LNCAP (cell line): ENCODE measurements around the gene SDC4.

Source experiments
- TF ChIP-seq, protein P1 (sequence below): fragments of 450-650 bp; IDR thresholded peaks from 2 replicates; pipeline ENCODE4 v1.5.1; 2017; ENCODE audit warnings: mild to moderate bottlenecking

SDC4 gene

DNA sequence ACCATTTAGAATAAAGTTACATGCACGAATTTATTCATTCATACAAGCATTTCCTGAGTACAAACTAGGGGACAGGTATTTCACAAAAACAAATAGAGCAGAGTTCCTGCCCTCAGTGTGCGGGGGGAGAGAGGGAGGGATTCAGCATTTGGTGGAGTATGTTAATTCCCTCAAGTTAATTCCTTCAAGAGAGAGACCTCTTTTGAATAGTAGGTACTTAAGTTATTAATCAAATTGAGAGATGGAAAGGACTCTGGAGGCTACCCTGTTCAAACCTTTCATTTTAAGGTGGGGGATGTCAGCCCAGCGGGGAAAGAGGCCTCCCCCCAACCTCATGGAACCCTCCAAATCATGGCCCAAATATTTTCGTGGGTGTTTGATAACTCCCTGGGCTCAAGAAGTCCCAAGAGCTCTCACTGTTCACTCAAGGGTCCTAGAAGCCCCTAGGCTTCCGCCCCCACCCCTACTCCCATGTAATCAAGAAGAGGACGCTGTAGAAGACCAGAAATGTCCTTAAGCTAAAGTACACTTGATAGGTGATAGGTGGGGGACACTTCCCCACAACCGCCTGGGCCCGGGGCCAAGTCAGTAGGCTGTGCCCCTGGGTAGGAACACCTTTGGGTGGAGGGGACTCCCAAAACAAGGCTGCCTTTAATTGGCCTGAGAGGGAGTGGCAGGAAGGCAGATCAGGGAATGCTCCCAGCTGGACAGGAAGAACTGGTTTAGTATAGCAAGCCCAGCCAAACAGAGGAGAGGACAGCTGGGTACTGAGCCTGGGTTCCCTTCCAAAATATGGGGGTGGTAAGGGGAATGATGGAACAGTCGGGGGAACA lies 2.9 kb downstream of the SDC4 start:
- TF ChIP-seq, protein P1, sequence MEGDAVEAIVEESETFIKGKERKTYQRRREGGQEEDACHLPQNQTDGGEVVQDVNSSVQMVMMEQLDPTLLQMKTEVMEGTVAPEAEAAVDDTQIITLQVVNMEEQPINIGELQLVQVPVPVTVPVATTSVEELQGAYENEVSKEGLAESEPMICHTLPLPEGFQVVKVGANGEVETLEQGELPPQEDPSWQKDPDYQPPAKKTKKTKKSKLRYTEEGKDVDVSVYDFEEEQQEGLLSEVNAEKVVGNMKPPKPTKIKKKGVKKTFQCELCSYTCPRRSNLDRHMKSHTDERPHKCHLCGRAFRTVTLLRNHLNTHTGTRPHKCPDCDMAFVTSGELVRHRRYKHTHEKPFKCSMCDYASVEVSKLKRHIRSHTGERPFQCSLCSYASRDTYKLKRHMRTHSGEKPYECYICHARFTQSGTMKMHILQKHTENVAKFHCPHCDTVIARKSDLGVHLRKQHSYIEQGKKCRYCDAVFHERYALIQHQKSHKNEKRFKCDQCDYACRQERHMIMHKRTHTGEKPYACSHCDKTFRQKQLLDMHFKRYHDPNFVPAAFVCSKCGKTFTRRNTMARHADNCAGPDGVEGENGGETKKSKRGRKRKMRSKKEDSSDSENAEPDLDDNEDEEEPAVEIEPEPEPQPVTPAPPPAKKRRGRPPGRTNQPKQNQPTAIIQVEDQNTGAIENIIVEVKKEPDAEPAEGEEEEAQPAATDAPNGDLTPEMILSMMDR, result no peak

DNA sequence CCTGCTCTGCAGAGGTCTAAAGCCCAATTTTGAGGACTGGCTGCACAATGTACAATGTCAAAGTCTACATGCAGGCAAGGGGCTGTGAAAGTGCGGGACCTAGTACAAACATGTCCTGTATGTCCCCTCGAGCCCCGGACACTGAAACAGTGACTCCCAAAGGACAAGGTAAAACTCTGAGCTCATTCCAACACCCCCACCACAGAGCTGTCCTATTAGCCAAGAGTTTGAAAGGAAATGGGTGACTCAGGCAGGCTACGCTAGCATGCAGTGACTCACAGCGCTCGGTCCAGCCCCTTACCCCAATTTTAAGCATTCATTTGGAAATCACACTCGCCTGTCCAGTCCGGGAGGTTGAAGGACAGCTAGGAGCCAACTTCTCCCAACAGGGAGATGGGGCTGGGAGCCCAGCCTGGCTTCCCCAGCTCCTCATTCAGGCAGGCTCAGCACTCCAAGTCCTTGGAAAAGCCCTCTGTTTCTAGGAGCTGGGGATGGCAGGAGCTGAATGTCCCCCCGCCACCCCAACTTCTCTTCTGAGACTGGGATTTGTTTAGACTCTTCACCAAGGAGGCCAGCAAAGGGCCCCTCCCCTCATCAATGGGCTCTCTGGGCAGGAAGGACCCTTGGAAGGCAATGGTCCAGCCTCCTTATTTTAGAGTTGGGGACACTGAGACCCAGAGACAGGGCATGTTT lies 3.9 kb downstream of the SDC4 start:
- TF ChIP-seq, protein P1, result no peak

DNA sequence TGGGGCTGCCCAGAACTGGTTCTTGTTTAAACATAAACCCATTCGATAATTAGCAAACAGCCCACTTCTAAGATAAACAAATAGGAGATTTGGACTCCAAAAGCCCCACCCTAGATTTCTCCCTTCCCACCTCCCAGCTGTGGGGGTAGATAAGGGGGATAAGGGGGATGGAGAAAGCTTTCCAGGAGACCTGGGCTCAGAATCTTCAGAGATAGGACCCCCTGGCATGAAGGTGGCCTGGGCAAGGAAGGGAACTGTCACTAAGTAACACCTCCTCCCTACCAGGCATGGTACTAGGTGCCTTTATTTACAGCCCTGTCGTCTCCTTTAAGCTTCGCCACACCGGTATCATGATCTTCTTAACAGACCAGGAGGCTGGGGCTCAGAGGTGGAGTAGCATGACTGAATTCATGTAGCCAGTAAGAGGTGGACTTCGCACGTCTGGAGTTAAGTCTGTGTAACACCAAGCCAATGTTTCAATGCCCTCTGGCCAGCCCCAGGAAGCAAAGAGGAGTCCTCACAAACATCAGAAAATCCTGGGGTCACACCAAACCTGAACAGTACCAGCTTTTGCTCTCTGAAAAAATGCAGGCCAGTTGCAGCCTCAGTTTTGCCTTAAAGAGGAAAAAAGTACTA lies 4.6 kb downstream of the SDC4 start:
- TF ChIP-seq, protein P1, result no peak

DNA sequence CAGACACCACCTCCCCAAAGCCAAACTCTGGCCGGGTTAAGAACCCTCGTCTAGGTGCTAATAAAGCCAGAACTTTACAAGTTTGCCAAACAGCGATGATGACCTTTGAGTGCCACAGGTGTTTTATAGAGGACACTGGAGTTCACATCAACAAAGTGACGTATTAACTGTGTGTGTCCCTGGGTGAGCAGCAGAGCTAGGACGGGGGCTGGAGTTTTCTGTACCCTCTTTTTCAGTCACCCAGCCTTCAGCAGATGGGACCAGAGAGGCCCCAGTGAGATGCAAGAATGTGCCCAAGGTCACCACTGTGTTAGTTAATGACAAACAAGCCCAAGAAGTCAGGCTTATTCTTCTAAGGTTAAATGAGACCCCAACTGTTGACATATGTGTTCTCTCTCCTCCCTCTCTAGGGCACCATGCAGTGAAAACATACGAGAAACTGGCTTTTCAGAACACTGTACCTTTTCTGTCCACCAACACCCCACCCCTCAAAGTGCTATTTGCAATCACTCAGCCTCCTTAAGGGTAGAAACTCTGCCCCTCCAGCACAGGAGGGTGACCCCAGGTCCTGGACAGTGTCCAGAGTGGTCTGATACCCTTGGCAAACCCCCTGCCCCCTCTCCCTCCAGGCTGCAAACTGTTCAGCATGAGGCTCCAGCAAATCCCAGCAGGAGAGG lies 5.2 kb downstream of the SDC4 start:
- TF ChIP-seq, protein P1, result no peak

DNA sequence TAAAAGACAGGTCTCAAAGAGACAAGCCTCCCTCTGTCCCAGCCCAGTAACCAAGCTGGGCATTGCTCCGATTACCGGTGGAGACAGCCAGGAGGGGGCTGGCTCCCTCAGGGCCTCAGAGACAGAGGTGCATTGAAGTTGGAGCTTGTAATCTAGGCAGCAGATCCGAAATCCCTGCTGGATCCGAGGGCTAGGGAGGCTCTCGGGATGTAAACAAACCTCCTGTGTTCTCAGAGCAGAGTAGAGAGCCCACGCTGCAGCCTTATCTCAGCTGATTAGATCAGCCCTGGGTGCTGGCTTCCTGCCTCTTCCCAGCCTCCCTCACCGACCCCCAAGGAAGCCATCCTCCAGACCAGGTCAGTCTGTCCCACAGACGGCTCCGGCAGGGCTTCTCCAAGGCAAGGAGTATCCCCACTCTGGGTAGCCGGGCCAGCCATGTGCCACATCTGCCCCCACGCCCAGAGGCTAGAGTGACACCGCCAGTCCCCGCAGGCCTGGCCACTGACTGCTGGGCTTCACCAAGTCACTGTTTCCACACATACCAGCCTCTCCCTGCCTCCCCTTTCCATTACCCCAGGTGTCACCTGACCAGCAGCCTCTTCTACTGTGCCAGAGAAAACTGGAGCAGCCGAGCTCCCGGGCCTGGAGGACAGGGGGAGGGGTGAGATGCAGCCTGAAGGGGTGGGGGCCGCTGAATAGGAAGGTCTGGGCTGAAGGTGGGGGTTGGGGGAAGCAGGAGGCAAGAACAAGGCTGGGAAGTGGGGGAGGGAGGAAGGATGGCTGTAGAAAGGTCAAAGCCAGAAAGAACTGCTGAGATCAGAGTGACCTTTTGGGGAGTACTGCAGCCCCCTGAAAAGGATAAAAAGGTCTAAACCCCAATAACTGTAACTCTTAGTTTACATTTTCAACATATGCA lies 6.0 kb downstream of the SDC4 start:
- TF ChIP-seq, protein P1, result no peak

DNA sequence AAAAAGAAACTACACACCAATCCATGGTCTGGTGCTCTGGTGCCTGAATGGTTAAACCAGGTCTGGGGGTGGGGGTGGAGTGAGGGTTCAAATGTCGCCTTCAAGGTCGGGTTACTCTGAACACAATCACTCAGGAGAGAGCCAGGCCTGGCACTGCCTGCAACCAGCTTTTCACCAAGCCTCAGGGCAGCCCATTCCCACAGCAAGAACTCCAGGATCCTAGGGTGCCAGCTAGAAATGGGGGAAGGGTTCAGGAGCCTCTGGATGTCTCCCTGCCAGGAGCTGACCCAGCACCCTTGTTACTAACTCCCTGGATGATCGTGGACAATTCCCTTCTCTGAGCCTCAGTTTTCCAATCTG lies 6.7 kb downstream of the SDC4 start:
- TF ChIP-seq, protein P1, result no peak
